Breast epithelium (tissue), 4 donors: ENCODE results near the gene RFX3. TPM values are rescaled to one million over a fixed set of nuclear protein-coding genes. Genes with fewer than 3 reads are reported as not detected.

Source experiments
- DNase-seq, 2 donors: peaks; one replicate each; pipeline ENCODE4 v3.0.0-alpha.2; 2019; ENCODE audit warnings: low spot score in 2 of 2
- H3K27ac ChIP-seq, 2 donors: fragments of 200-600 bp; sonication (generic) in 1 of 2; one replicate each; pipeline ENCODE4 v1.5.1; 2016 to 2019; ENCODE audit warnings: mild to moderate bottlenecking in 1 of 2
- H3K27me3 ChIP-seq, 2 donors: fragments of 200-600 bp; sonication (generic) in 1 of 2; one replicate each; pipeline versions ENCODE4 v1.5.1 to v1.6.0; 2017 to 2019; ENCODE audit warnings: control low read depth in 1 of 2, mild to moderate bottlenecking in 1 of 2
- H3K36me3 ChIP-seq: fragments of 200-600 bp; one replicate; pipeline ENCODE4 v1.5.1; 2019
- H3K4me1 ChIP-seq, 2 donors: fragments of 200-600 bp; sonication (generic); one replicate each; pipeline ENCODE4 v1.5.1; 2016 to 2019; ENCODE audit warnings: control low read depth in 1 of 2
- H3K4me3 ChIP-seq, 3 donors: fragments of 200-600 bp; sonication (generic); 1 replicate in 2 of 3; 2 replicates in 1 of 3; pipeline ENCODE4 v1.5.1; 2016 to 2019; ENCODE audit warnings: mild to moderate bottlenecking in 3 of 3, moderate library complexity in 2 of 3
- H3K9me3 ChIP-seq, 2 donors: fragments of 200-600 bp; sonication (generic) in 1 of 2; one replicate each; pipeline ENCODE4 v1.5.1; 2016 to 2019; ENCODE audit warnings: control low read depth in 1 of 2
- POLR2A ChIP-seq: fragments of 450-650 bp; IDR thresholded peaks from one replicate; pipeline ENCODE4 v1.6.1; 2016; ENCODE audit warnings: antibody characterized with exemption, mild to moderate bottlenecking, moderate library complexity
- POLR2AphosphoS5 ChIP-seq, 3 donors: sonication (generic); formaldehyde crosslinking; IDR thresholded peaks; one replicate each; pipeline ENCODE4 v1.6.1; 2017; ENCODE audit warnings: antibody characterized with exemption in 3 of 3
- intact Hi-C: fragments of 100-400 bp; cut with DNase I; formaldehyde crosslinking; loops from one replicate; pipeline ENCODE4 v1.15.1; 2023; ENCODE audit warnings: low total_unique reads
- total RNA-seq, 3 donors: library from RNA; depleted of rRNA; stranded (reverse); fragments of >200 nt; gene quantifications; one replicate each; pipeline ENCODE4 v1.1.0, GENCODE V29; 2016
- TF ChIP-seq, protein P1 (sequence below), 3 donors: fragments of 450-650 bp; IDR thresholded peaks; one replicate each; pipeline ENCODE4 v1.5.1; 2016 to 2017; ENCODE audit warnings: antibody characterized with exemption in 3 of 3, mild to moderate bottlenecking in 3 of 3, moderate library complexity in 3 of 3

The RFX3 gene
- total RNA-seq, 3 donors from 2014 or later: 9.3 to 18.0 (median 13.8) TPM

- H3K9me3 ChIP-seq: no peaks in the 10 kb centered on the region
- DNase-seq: no peak
- H3K4me1 ChIP-seq: no peaks in the 10 kb centered on the region
- intact Hi-C loops: no loop called here
- H3K36me3 ChIP-seq: no peaks in the 10 kb centered on the region
- H3K4me3 ChIP-seq: no peak overlapping the region
- no peak overlapping the region for H3K27ac ChIP-seq
- TF ChIP-seq POLR2A: no peak
- TF ChIP-seq, protein P1, sequence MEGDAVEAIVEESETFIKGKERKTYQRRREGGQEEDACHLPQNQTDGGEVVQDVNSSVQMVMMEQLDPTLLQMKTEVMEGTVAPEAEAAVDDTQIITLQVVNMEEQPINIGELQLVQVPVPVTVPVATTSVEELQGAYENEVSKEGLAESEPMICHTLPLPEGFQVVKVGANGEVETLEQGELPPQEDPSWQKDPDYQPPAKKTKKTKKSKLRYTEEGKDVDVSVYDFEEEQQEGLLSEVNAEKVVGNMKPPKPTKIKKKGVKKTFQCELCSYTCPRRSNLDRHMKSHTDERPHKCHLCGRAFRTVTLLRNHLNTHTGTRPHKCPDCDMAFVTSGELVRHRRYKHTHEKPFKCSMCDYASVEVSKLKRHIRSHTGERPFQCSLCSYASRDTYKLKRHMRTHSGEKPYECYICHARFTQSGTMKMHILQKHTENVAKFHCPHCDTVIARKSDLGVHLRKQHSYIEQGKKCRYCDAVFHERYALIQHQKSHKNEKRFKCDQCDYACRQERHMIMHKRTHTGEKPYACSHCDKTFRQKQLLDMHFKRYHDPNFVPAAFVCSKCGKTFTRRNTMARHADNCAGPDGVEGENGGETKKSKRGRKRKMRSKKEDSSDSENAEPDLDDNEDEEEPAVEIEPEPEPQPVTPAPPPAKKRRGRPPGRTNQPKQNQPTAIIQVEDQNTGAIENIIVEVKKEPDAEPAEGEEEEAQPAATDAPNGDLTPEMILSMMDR (IDR thresholded peaks at IDR 0.05): no peak
- no peak for TF ChIP-seq POLR2AphosphoS5 (IDR thresholded peaks at IDR 0.05)
- no peaks in the 10 kb centered on the region for H3K27me3 ChIP-seq
Measured at GRCh38 chr9:3359778-3360177, 166.0 kb downstream of the RFX3 start.

DNA sequence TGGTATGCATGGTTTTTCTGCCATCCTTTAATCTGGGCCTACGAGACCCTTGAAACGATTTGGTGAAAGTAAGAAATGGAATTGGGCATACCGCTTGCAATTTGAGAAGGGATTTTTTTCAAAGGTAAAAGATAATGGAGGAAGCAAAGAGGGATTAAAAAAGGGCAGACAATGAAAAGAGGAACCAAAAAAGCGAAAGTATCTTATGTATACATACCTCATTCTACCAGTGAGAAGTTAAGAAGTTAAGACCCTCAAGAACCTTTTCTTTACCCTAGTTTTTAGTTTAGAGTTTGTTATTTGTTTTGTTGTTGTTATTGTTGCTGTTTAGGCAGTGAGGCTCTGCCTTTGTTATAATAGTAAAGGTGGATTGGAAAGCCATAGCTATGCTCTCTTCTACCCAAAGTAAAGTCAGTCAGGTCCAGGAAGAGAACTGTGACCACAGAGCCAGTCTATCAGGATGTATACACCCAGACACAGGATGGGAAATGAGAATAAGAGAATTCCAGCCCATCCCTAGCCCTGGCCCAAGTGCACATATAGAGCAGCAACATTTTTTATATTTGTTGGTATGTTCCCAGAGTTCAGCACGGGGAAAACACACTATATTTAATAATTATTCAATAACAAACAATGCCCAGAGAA is 166.6 kb downstream of the RFX3 start:
- Histone ChIP-seq H3K4me1 (no peaks in the 10 kb centered on the region), H3K4me3 (no peak overlapping the region), H3K36me3 (no peaks in the 10 kb centered on the region), H3K27me3 (no peaks in the 10 kb centered on the region), H3K9me3 (peaks cover 0 to under 1% of the 10 kb centered on the region in 2 donors), H3K27ac (no peak overlapping the region)
- TF ChIP-seq POLR2AphosphoS5 (IDR thresholded peaks at IDR 0.05) (no peak), POLR2A (no peak)
- TF ChIP-seq, protein P1 (IDR thresholded peaks at IDR 0.05): no peak
- no peak for DNase-seq
- intact Hi-C loops: no loop called here

DNA sequence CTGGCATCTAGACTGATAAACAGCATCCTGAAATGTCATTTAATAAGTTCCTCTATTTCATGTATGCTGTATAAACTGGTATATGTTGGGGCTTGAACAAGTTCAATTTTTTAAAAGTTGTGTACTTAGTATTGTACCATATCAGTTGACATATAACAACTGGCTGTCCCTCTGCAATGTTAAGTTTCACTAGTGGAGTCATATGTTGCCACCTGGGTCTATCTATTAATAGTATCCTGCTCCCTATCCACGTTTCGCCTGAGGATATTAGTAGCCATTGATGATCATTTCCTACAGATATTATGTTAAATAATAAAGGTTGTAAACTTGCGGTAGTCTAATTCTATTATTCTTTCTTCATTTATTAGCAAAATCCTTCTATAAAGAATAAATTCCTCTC is 177.6 kb downstream of the RFX3 start:
- no peaks in the 10 kb centered on the region for H3K36me3 ChIP-seq
- intact Hi-C loops: no loop called here
- no peak for DNase-seq

GRCh38 chr9:3346549-3346948 is 179.3 kb downstream of the RFX3 start:
- no peak for DNase-seq
- no peaks in the 10 kb centered on the region for H3K27me3 ChIP-seq
- no peaks in the 10 kb centered on the region for H3K4me1 ChIP-seq
- no peak overlapping the region for H3K27ac ChIP-seq
- no peaks in the 10 kb centered on the region for H3K36me3 ChIP-seq
- H3K9me3 ChIP-seq: no peaks in the 10 kb centered on the region
- intact Hi-C loops: no loop called here
- no peak overlapping the region for H3K4me3 ChIP-seq
- TF ChIP-seq POLR2A (no peak), POLR2AphosphoS5 (IDR thresholded peaks at IDR 0.05) (no peak)
- TF ChIP-seq, protein P1 (IDR thresholded peaks at IDR 0.05): no peak

More for the DNA sequence above, 177.6 kb downstream of the RFX3 start:
- Histone ChIP-seq H3K27me3 (no peaks in the 10 kb centered on the region), H3K27ac (no peak overlapping the region), H3K4me1 (no peaks in the 10 kb centered on the region), H3K9me3 (peaks cover 0 to under 1% of the 10 kb centered on the region in 2 donors), H3K4me3 (no peak overlapping the region)
- TF ChIP-seq POLR2AphosphoS5 (IDR thresholded peaks at IDR 0.05) (no peak), POLR2A (no peak)
- TF ChIP-seq, protein P1 (IDR thresholded peaks at IDR 0.05): no peak

DNA sequence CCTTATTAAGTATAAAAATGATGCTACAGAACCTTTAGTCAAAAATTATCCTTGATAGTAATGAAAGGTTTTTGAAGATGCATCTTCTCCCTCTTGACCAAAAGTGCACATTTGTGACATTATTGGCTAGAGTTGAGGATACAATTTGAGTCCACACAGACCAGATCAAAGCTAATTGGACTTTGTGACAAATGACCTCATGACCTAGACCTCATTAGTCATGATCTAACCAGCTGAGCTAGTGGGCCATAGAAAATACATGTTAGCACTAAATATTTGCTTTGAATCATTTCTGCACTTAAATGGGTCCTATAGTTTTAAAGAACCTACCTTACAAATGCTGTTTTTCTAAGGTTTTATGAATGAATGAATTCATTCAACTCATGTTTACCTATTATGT is 182.1 kb downstream of the RFX3 start:
- intact Hi-C loops: no loop called here

More for the DNA sequence above, 182.1 kb downstream of the RFX3 start:
- no peak overlapping the region for H3K4me3 ChIP-seq
- H3K9me3 ChIP-seq: no peaks in the 10 kb centered on the region
- TF ChIP-seq, protein P1 (IDR thresholded peaks at IDR 0.05): no peak
- no peak for TF ChIP-seq POLR2A
- no peak for TF ChIP-seq POLR2AphosphoS5 (IDR thresholded peaks at IDR 0.05)
- no peaks in the 10 kb centered on the region for H3K27me3 ChIP-seq
- H3K27ac ChIP-seq: no peak overlapping the region
- H3K36me3 ChIP-seq: no peaks in the 10 kb centered on the region
- no peaks in the 10 kb centered on the region for H3K4me1 ChIP-seq
- DNase-seq: no peak
